Ishikawa (cell line): ENCODE measurements around the gene LRP4.

Experiments
- RAD21 ChIP-seq: IDR thresholded peaks from 2 replicates; pipeline ENCODE4 v1.6.1; 2012; ENCODE audit warnings: low read depth
- TCF12 ChIP-seq: IDR thresholded peaks from 2 replicates; pipeline ENCODE4 v1.6.1; 2012; ENCODE audit warnings: low read depth

DNA sequence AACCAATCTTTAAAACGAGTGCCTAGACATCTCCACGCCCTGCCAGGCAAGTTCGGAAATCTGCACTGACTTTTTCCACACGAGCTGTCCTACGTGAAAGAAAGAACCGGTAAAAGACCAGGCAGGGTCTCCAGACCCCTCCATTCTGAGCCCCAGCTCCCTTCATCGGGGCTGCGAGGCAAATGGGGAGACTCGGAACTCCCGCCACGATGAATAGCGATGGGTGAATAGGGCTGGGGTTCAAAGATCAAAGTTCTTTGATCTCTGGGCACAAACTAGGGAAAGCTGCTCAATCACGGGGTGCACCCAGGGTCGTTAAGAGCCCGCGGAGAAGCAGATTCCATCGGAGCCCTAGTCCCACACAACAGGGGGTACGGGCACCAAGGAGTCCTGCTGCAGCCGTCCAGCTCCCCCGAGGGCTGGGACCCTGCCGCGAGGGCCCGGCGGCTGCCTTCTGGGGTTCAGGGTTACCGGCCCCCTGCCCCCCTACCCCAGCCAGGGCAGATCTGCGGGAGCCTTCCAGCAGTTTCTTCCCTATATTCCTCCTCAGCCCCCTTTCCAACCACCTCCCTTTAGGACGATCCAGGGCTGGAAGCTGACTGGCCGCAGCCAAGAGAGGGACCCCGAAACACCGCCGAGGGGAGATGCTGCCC is 1.1 kb downstream of the LRP4 start:
- no peak for TF ChIP-seq TCF12
- TF ChIP-seq RAD21: no peak
